ENCODE results near the gene GSDMA. TPM values are rescaled to one million over a fixed set of nuclear protein-coding genes. Genes with fewer than 3 reads are reported as not detected.
"Not testable (repeated sequence)": the region's sequence is repeated elsewhere in the genome, so short reads cannot be mapped to it uniquely, and the experiment has no call there.

GSDMA gene
- total and polyA plus RNA-seq, 10 of the 15 experiments (the other 5 are each of a cell fraction or from before 2014, with no cell fraction given): 0.04 to 0.11 TPM; not detected in 8

GRCh38 chr17:40001335-40001734 lies 38.5 kb downstream of the GSDMA start:
- H3K27ac ChIP-seq (ENCODE audit: control insufficient read depth, insufficient read depth); ATAC-seq; H3K9ac ChIP-seq (ENCODE audit: control insufficient read depth, insufficient read depth, low read length); H3K9me3 ChIP-seq (replicated peaks; ENCODE audit: control insufficient read depth, insufficient read depth, low read length); H3K4me2 ChIP-seq (ENCODE audit: control insufficient read depth, insufficient read depth); H3K79me2 ChIP-seq (ENCODE audit: control insufficient read depth, insufficient read depth, low read length); RAD21 ChIA-PET (ENCODE audit: unreplicated experiment); intact Hi-C loops (cut with micrococcal nuclease; ENCODE audit: unreplicated experiment); H4K20me1 ChIP-seq (ENCODE audit: control insufficient read depth, insufficient read depth); BruUV-seq (replicated peaks); H3K4me3 ChIP-seq; H3K27me3 ChIP-seq (replicated peaks in 1 of 2; ENCODE audit: control insufficient read depth in 2 of 2, insufficient read depth in 2 of 2, low read length in 1 of 2); H2AFZ ChIP-seq (ENCODE audit: control insufficient read depth, low read depth, low read length); H3K4me1 ChIP-seq (ENCODE audit: control insufficient read depth, insufficient read depth, low read length); DNase-seq (ENCODE audit: low read depth, low spot score); FAIRE-seq; POLR2A ChIA-PET: not testable (repeated sequence)
- SMC1A ChIA-PET (ENCODE audit: uncharacterized antibody, unreplicated experiment): interaction anchor here (0.5 kb wide), 1 partner anchor 102 kb away, joined by 3 read pairs; no protein-coding TSS in a partner anchor
- in situ Hi-C loops (cut with MboI): loop anchor here (25.0 kb wide), 1 partner anchor 286 kb away; the partner anchor contains the start of gene CDC6
- WGBS (ENCODE audit: insufficient coverage, insufficient replicate concordance, low lambda C conversion rate, missing lambda C conversion rate): 94% methylated on average over 8 of the region's 8 CpGs
- CTCF ChIA-PET: interaction anchor here (0.6 to 2.2 kb wide), 3 partner anchors 26 to 212 kb away, joined by 3 to 7 read pairs (median 3); no protein-coding TSS in a partner anchor
- peaks cover 6 to 11% of the 10 kb centered on the region in 2 experiments; a peak in 3 of 4 replicates for H3K36me3 ChIP-seq (ENCODE audit: control insufficient read depth in 2 of 2, insufficient read depth in 2 of 2, low read length in 1 of 2)

- SMC1A ChIA-PET (ENCODE audit: uncharacterized antibody, unreplicated experiment): no interaction called here
- Histone ChIP-seq H3K4me1 (ENCODE audit: control insufficient read depth, insufficient read depth, low read length) (no peaks in the 10 kb centered on the region), H3K4me3 (no peak overlapping the region), H3K4me2 (ENCODE audit: control insufficient read depth, insufficient read depth) (no peak overlapping the region), H3K27ac (ENCODE audit: control insufficient read depth, insufficient read depth) (no peak overlapping the region), H3K79me2 (ENCODE audit: control insufficient read depth, insufficient read depth, low read length) (no peaks in the 10 kb centered on the region), H4K20me1 (ENCODE audit: control insufficient read depth, insufficient read depth) (no peaks in the 10 kb centered on the region), H3K9me3 (replicated peaks; ENCODE audit: control insufficient read depth, insufficient read depth, low read length) (no peaks in the 10 kb centered on the region), H3K36me3 (ENCODE audit: control insufficient read depth in 2 of 2, insufficient read depth in 2 of 2, low read length in 1 of 2) (no peaks in the 10 kb centered on the region), H3K27me3 (replicated peaks in 1 of 2; ENCODE audit: control insufficient read depth in 2 of 2, insufficient read depth in 2 of 2, low read length in 1 of 2) (no peaks in the 10 kb centered on the region), H3K9ac (ENCODE audit: control insufficient read depth, insufficient read depth, low read length) (no peak overlapping the region), H2AFZ (ENCODE audit: control insufficient read depth, low read depth, low read length) (no peak overlapping the region)
- TF ChIP-seq E2F4 (IDR thresholded peaks at IDR 0.05; ENCODE audit: low read depth, low read length) (no peak), MAX (IDR thresholded peaks at IDR 0.05; ENCODE audit: low read depth, low read length) (no peak), ZNF217 (IDR thresholded peaks at IDR 0.05) (no peak), ATF7 (IDR thresholded peaks at IDR 0.05; ENCODE audit: low read depth) (no peak), TCF7 (IDR thresholded peaks at IDR 0.05; ENCODE audit: borderline replicate concordance) (no peak), TAF1 (IDR thresholded peaks at IDR 0.05; ENCODE audit: borderline replicate concordance, low read depth, low read length) (no peak)
- FAIRE-seq (no peak), ATAC-seq (no peak), DNase-seq (ENCODE audit: low read depth, low spot score) (no peak)
- RAD21 ChIA-PET (ENCODE audit: unreplicated experiment): no interaction called here
- in situ Hi-C loops (cut with MboI): loop anchor here (25.0 kb wide), 1 partner anchor 283 kb away; the partner anchor contains the start of gene CDC6
- POLR2A ChIA-PET: no interaction called here
- intact Hi-C loops (cut with micrococcal nuclease; ENCODE audit: unreplicated experiment): no loop called here
- CTCF ChIA-PET: no interaction called here
- BruUV-seq (replicated peaks): no TSS peak
- WGBS (ENCODE audit: insufficient coverage, insufficient replicate concordance, low lambda C conversion rate, missing lambda C conversion rate): 48% methylated on average over 9 of the region's 9 CpGs
Measured at GRCh38 chr17:40004072-40004471, 41.3 kb downstream of the GSDMA start.

Data from GM12878 (cell line).